HL-60 (cell line): Measurements from ENCODE around the gene MOXD1.

Experiments
- POLR2AphosphoS5 ChIP-seq: IDR thresholded peaks from 2 replicates; pipeline ENCODE4 v1.6.1; 2012; ENCODE audit warnings: low read depth
- TF ChIP-seq, protein P1 (sequence below): IDR thresholded peaks from one replicate; pipeline ENCODE4 v1.5.1; 2011; ENCODE audit warnings: low read length, control low read depth, inconsistent platforms; ENCODE audit not compliant: insufficient read depth
- TF ChIP-seq, protein P2 (sequence below): IDR thresholded peaks from 2 replicates; pipeline ENCODE4 v1.6.1; 2012; ENCODE audit warnings: low read depth; ENCODE audit not compliant: insufficient replicate concordance

DNA sequence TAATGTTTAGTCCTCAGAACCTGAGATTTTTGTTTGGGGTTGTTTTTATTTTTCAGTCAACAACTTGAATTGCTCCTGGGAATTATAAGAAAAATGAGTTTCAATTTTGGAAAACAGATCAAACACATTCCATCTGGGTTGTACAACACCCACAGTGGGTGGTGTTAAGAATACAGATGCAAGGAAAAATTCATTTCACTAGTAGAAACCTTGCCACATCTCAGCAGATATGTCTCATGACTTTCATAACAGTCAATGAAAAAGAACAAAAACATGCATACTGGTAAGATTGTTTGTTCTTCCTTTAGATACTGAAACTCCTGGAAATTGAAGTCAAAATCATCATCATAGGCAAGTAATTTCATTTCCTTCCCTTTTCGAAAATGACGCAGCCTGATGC is 78.9 kb downstream of the MOXD1 start:
- TF ChIP-seq, protein P1, sequence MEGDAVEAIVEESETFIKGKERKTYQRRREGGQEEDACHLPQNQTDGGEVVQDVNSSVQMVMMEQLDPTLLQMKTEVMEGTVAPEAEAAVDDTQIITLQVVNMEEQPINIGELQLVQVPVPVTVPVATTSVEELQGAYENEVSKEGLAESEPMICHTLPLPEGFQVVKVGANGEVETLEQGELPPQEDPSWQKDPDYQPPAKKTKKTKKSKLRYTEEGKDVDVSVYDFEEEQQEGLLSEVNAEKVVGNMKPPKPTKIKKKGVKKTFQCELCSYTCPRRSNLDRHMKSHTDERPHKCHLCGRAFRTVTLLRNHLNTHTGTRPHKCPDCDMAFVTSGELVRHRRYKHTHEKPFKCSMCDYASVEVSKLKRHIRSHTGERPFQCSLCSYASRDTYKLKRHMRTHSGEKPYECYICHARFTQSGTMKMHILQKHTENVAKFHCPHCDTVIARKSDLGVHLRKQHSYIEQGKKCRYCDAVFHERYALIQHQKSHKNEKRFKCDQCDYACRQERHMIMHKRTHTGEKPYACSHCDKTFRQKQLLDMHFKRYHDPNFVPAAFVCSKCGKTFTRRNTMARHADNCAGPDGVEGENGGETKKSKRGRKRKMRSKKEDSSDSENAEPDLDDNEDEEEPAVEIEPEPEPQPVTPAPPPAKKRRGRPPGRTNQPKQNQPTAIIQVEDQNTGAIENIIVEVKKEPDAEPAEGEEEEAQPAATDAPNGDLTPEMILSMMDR: no peak
- TF ChIP-seq POLR2AphosphoS5: no peak
- TF ChIP-seq, protein P2, sequence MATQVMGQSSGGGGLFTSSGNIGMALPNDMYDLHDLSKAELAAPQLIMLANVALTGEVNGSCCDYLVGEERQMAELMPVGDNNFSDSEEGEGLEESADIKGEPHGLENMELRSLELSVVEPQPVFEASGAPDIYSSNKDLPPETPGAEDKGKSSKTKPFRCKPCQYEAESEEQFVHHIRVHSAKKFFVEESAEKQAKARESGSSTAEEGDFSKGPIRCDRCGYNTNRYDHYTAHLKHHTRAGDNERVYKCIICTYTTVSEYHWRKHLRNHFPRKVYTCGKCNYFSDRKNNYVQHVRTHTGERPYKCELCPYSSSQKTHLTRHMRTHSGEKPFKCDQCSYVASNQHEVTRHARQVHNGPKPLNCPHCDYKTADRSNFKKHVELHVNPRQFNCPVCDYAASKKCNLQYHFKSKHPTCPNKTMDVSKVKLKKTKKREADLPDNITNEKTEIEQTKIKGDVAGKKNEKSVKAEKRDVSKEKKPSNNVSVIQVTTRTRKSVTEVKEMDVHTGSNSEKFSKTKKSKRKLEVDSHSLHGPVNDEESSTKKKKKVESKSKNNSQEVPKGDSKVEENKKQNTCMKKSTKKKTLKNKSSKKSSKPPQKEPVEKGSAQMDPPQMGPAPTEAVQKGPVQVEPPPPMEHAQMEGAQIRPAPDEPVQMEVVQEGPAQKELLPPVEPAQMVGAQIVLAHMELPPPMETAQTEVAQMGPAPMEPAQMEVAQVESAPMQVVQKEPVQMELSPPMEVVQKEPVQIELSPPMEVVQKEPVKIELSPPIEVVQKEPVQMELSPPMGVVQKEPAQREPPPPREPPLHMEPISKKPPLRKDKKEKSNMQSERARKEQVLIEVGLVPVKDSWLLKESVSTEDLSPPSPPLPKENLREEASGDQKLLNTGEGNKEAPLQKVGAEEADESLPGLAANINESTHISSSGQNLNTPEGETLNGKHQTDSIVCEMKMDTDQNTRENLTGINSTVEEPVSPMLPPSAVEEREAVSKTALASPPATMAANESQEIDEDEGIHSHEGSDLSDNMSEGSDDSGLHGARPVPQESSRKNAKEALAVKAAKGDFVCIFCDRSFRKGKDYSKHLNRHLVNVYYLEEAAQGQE: no peak
